ENCODE results near the gene ELP1.

GRCh38 chr9:108845947-108846346 lies 88.0 kb downstream of the ELP1 start:
- no peak for TF ChIP-seq CTCF (IDR thresholded peaks at IDR 0.05; ENCODE audit: poor library complexity)
- TF ChIP-seq EZH2phosphoT487 (IDR thresholded peaks at IDR 0.05; ENCODE audit: low read depth, severe bottlenecking, unreplicated experiment) = no peak

Data from hepatocyte (in vitro differentiated cells).